CD14-positive monocyte (primary cell): ENCODE results near the gene ZNF710. TPM values are rescaled to one million over a fixed set of nuclear protein-coding genes. Genes with fewer than 3 reads are reported as not detected.

Source experiments
- DNase-seq, 3 donors: peaks; one replicate each; pipeline ENCODE4 v3.0.0-alpha.2; 2011 to 2022
- H2AFZ ChIP-seq: 2 replicates; pipeline ENCODE4 v1.6.0; 2012; ENCODE audit warnings: mild to moderate bottlenecking, low read depth, low read length, inconsistent platforms; ENCODE audit not compliant: insufficient read depth, poor library complexity, severe bottlenecking
- H3K27ac ChIP-seq, 2 donors: 1 replicate in 1 of 2; 2 replicates in 1 of 2; pipeline ENCODE4 v1.5.1; 2012 to 2013; ENCODE audit warnings: low read length in 2 of 2, control low read depth in 1 of 2, inconsistent platforms in 1 of 2, low read depth in 1 of 2, mild to moderate bottlenecking in 1 of 2
- H3K27me3 ChIP-seq, 2 donors: one replicate each; pipeline versions ENCODE4 v1.6.0 to v1.6.1; 2011 to 2013; ENCODE audit warnings: low read length in 2 of 2; ENCODE audit not compliant: control insufficient read depth in 2 of 2, insufficient read depth in 2 of 2
- H3K36me3 ChIP-seq, 2 donors: replicated peaks in 1 of 2; 1 replicate in 1 of 2; 2 replicates in 1 of 2; pipeline versions ENCODE4 v1.5.1 to v1.6.1; 2012 to 2013; ENCODE audit warnings: low read length in 2 of 2, control low read depth in 1 of 2, inconsistent platforms in 1 of 2, mild to moderate bottlenecking in 1 of 2; ENCODE audit not compliant: insufficient read depth in 2 of 2, control insufficient read depth in 1 of 2
- H3K4me1 ChIP-seq, 2 donors: 1 replicate in 1 of 2; 2 replicates in 1 of 2; pipeline versions ENCODE4 v1.5.1 to v1.6.1; 2012 to 2013; ENCODE audit warnings: low read length in 2 of 2, control low read depth in 1 of 2, inconsistent platforms in 1 of 2, mild to moderate bottlenecking in 1 of 2, moderate library complexity in 1 of 2; ENCODE audit not compliant: insufficient read depth in 2 of 2, control insufficient read depth in 1 of 2
- H3K4me2 ChIP-seq: replicated peaks from 2 replicates; pipeline ENCODE3; 2012; ENCODE audit warnings: low read length, moderate library complexity, mild to moderate bottlenecking; ENCODE audit not compliant: poor library complexity, severe bottlenecking; ENCODE audit errors: extremely low read depth
- H3K4me3 ChIP-seq, 3 experiments: fragments of 200-600 bp in 1 of 3; sonication (generic) in 1 of 3; replicated peaks in 1 of 3; 1 replicate in 2 of 3; 2 replicates in 1 of 3; pipeline ENCODE4 v1.5.1; 2011 to 2013; ENCODE audit warnings: low read length in 3 of 3, mild to moderate bottlenecking in 3 of 3, control low read depth in 2 of 3, low read depth in 2 of 3, inconsistent platforms in 1 of 3, moderate library complexity in 1 of 3
- H3K79me2 ChIP-seq: 2 replicates; pipeline ENCODE4 v1.6.0; 2012; ENCODE audit warnings: mild to moderate bottlenecking, control low read depth, inconsistent platforms, low read length, moderate library complexity; ENCODE audit not compliant: insufficient read depth
- H3K9ac ChIP-seq: 2 replicates; pipeline ENCODE4 v1.6.0; 2017; ENCODE audit warnings: low read length, mild to moderate bottlenecking; ENCODE audit not compliant: insufficient read depth, poor library complexity, severe bottlenecking
- H3K9me3 ChIP-seq, 2 donors: replicated peaks in 1 of 2; 1 replicate in 1 of 2; 2 replicates in 1 of 2; pipeline versions ENCODE4 v1.5.1 to v1.6.1; 2012 to 2013; ENCODE audit warnings: low read length in 2 of 2, control low read depth in 1 of 2; ENCODE audit not compliant: control insufficient read depth in 1 of 2, insufficient read depth in 1 of 2
- H4K20me1 ChIP-seq: 2 replicates; pipeline ENCODE4 v1.6.0; 2012; ENCODE audit warnings: mild to moderate bottlenecking, low read length, control low read depth, moderate library complexity; ENCODE audit not compliant: insufficient read depth
- H3K27ac Mint-ChIP-seq, 7 donors: one replicate each; pipeline ENCODE4 v1.8.0; 2020; ENCODE audit warnings: mild to moderate bottlenecking in 7 of 7, mixed read lengths in 7 of 7, moderate library complexity in 6 of 7, inconsistent platforms in 2 of 7
- H3K27me3 Mint-ChIP-seq, 3 donors: one replicate each; pipeline ENCODE4 v1.8.0; 2021 to 2022; ENCODE audit warnings: low read depth in 3 of 3, mild to moderate bottlenecking in 3 of 3, mixed read lengths in 3 of 3, moderate library complexity in 3 of 3, inconsistent platforms in 1 of 3
- H3K36me3 Mint-ChIP-seq, 2 donors: one replicate each; pipeline ENCODE4 v1.8.0; 2020; ENCODE audit warnings: mixed read lengths in 2 of 2, inconsistent platforms in 1 of 2, mild to moderate bottlenecking in 1 of 2
- H3K4me1 Mint-ChIP-seq: one replicate; pipeline ENCODE4 v1.8.0; 2020; ENCODE audit warnings: mild to moderate bottlenecking, mixed read lengths
- H3K4me3 Mint-ChIP-seq, 2 donors: one replicate each; pipeline ENCODE4 v1.8.0; 2020; ENCODE audit warnings: mild to moderate bottlenecking in 2 of 2, mixed read lengths in 2 of 2, moderate library complexity in 1 of 2
- H3K9me3 Mint-ChIP-seq, 7 donors: one replicate each; pipeline ENCODE4 v1.8.0; 2020 to 2022; ENCODE audit warnings: mixed read lengths in 7 of 7, mild to moderate bottlenecking in 6 of 7, moderate library complexity in 6 of 7, inconsistent platforms in 2 of 7
- WGBS: methylation state at CpG from one replicate; pipeline ENCODE4 v1.1.5; 2013; ENCODE audit warnings: missing lambda C conversion rate; ENCODE audit not compliant: insufficient coverage; 5-methylcytosine and 5-hydroxymethylcytosine counted together
- intact Hi-C, 2 donors: fragments of 100-400 bp; cut with micrococcal nuclease; formaldehyde crosslinking; loops; one replicate each; pipeline versions ENCODE4 v1.15.0 to v1.15.1; 2023
- polyA plus RNA-seq, 3 donors: library from polyadenylated mRNA; depleted of rRNA in 1 of 3; unstranded in 2 of 3; stranded (reverse) in 1 of 3; fragments of 300-500 nt in 2 of 3; fragments of >200 nt in 1 of 3; fragmentation: Illumina TruSeq in 2 of 3; gene quantifications; 1 replicate in 2 of 3; 2 replicates in 1 of 3; pipeline ENCODE4 v1.2.3, GENCODE V29; 2012 to 2021
- TF ChIP-seq, protein P1 (sequence below): fragments of 200-600 bp; IDR thresholded peaks from one replicate; pipeline ENCODE4 v1.8.0; 2022; ENCODE audit warnings: antibody characterized with exemption, mild to moderate bottlenecking

The ZNF710 gene
- polyA plus RNA-seq, 3 donors = 3.4 to 45.6 (median 4.8) TPM

DNA sequence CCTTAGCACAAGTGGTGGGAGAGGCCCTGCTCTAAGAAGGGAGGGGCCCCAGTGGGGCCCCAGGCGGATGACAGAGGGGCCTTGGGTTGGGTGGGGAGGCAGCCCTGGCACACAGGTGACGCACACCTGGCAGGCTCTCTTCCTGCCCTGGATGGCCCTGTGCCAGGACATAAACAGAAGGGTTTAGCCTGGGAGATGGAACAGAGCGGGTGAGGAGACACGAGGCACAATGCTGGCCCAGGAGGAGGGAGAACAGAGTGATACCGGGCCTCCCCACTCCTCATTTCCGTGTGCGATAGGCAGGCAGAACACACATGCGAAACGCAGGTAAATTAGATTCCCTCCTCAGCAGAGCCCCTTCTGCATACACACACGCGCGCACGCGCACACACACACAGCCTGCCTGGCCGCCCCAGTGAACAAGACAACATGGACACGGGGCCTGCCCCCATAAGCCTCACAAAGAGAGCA is 61.4 kb downstream of the ZNF710 start:
- Histone ChIP-seq H3K4me3 (peak overlapping the region in 1 of 3 experiments; percentile 10), H3K4me2 (no peak overlapping the region), H3K9ac (peak overlapping the region; percentile 70), H2AFZ (no peak overlapping the region), H3K27me3 (no peaks in the 10 kb centered on the region), H3K79me2 (peaks cover 75% of the 10 kb centered on the region), H3K9me3 (no peaks in the 10 kb centered on the region), H3K4me1 (peaks cover 93 to 97% of the 10 kb centered on the region in 2 donors), H4K20me1 (no peaks in the 10 kb centered on the region), H3K27ac (peak overlapping the region; percentile 91 to 96), H3K36me3 (peaks cover 9 to 13% of the 10 kb centered on the region in 2 donors)
- Mint-ChIP-seq H3K4me3 (no peak overlapping the region), H3K4me1 (peaks cover 87% of the 10 kb centered on the region), H3K27ac (peak overlapping the region; percentile 95 to 99 (median 97)), H3K9me3 (no peaks in the 10 kb centered on the region), H3K27me3 (peaks cover 0 to 4% (median 0%) of the 10 kb centered on the region in 3 donors), H3K36me3 (peaks cover 14 to 30% of the 10 kb centered on the region in 2 donors)
- intact Hi-C loops = loop anchor here in 1 of 2 donors (5.0 kb wide), 1 partner anchor 170 kb away; the partner anchor contains the start of gene AP3S2
- WGBS = 94% methylated on average over 10 of the region's 16 CpGs
- no peak for DNase-seq
- TF ChIP-seq, protein P1, sequence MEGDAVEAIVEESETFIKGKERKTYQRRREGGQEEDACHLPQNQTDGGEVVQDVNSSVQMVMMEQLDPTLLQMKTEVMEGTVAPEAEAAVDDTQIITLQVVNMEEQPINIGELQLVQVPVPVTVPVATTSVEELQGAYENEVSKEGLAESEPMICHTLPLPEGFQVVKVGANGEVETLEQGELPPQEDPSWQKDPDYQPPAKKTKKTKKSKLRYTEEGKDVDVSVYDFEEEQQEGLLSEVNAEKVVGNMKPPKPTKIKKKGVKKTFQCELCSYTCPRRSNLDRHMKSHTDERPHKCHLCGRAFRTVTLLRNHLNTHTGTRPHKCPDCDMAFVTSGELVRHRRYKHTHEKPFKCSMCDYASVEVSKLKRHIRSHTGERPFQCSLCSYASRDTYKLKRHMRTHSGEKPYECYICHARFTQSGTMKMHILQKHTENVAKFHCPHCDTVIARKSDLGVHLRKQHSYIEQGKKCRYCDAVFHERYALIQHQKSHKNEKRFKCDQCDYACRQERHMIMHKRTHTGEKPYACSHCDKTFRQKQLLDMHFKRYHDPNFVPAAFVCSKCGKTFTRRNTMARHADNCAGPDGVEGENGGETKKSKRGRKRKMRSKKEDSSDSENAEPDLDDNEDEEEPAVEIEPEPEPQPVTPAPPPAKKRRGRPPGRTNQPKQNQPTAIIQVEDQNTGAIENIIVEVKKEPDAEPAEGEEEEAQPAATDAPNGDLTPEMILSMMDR = no peak

DNA sequence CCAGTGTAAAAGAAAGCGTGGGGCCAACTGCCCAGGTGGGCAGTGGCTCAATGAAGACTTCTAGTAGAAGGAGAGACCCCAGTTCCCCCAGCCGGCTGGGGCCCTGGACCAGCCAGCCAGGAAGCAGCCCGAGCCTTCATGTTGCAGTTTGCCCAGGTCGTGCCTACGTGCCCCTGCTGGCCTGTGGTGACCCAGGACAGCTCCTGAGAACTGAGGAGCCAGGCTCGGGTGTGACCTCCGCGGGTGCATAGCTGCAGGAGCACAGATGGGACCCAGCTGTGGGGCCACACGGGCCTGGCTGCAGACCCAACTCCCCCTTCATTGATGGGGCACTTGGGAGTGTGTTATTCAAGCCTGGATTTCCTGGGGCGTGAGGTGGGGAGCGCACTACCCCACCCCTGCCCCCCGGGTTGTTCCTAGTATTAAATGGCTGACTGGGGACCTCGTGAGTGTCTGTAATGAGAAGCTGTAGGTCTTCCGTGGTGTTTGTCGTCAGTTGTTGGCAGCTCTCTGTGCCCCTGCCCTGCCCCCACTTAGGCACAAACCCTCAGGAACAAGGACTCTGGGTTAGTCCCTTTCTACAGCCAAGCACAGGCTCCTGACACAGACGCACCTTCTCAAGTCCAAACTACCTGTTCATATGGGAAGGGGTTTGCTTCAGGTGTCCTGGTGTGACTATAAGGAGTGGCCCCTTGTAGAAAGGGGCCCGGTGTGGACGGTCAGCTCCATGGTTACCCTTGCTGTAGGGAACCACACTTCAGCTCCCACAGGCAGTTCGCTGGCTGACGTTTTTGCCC is 62.0 kb downstream of the ZNF710 start:
- H3K4me3 ChIP-seq = peak overlapping the region in 1 of 3 experiments; percentile 21
- H3K9me3 Mint-ChIP-seq = no peaks in the 10 kb centered on the region

More for the DNA sequence above, 62.0 kb downstream of the ZNF710 start:
- Mint-ChIP-seq H3K36me3 (peaks cover 19 to 36% of the 10 kb centered on the region in 2 donors), H3K4me1 (peaks cover 81% of the 10 kb centered on the region), H3K4me3 (peak overlapping the region; percentile 43 to 53), H3K27ac (peak overlapping the region; percentile 95 to 99 (median 97)), H3K27me3 (peaks cover 0 to 4% (median 0%) of the 10 kb centered on the region in 3 donors)
- WGBS = 72% methylated on average over 6 of the region's 20 CpGs
- H4K20me1 ChIP-seq = no peaks in the 10 kb centered on the region
- intact Hi-C loops = loop anchor here in 1 of 2 donors (5.0 kb wide), 1 partner anchor 171 kb away; the partner anchor contains the start of gene AP3S2
- DNase-seq = peak in 1 of 3 donors; percentile 33
- H3K79me2 ChIP-seq = peaks cover 75% of the 10 kb centered on the region
- peak overlapping the region; percentile 91 to 96 for H3K27ac ChIP-seq
- H3K4me2 ChIP-seq = peak overlapping the region; percentile 27
- peak overlapping the region; percentile 70 for H3K9ac ChIP-seq
- no peak overlapping the region for H2AFZ ChIP-seq
- peaks cover 86 to 93% of the 10 kb centered on the region in 2 donors for H3K4me1 ChIP-seq
- no peaks in the 10 kb centered on the region for H3K27me3 ChIP-seq
- no peaks in the 10 kb centered on the region for H3K9me3 ChIP-seq
- TF ChIP-seq, protein P1 = no peak
- H3K36me3 ChIP-seq = peaks cover 16 to 20% of the 10 kb centered on the region in 2 donors
